HepG2 (cell line): ENCODE measurements around the gene RAD23A. TPM values are rescaled to one million over a fixed set of nuclear protein-coding genes. Genes with fewer than 3 reads are reported as not detected.
A peak's percentile ranks its signal among the peaks of the same experiment; 100 is the strongest.

Experiments used
- ATAC-seq: fragments of 200-7000 bp; cut with Tn5 transposase; 3 replicates; pipeline ENCODE4 v1.9.1; 2020; ENCODE audit warnings: mild to moderate bottlenecking, moderate library complexity
- BruUV-seq: library from RNA; stranded (reverse); fragments of 400-500 nt; replicated peaks from 2 replicates; lab custom pipeline; 2021; lab: Mats Ljungman, UMichigan
- CTCF ChIA-PET: fragments of 300-600 bp; formaldehyde crosslinking; extraction: SDS; loops from one replicate; lab custom pipeline; 2021; ENCODE audit warnings: low total read pairs, inconsistent platforms, low intra/inter-chr PET ratio; lab: Yijun Ruan, JAX
- POLR2A ChIA-PET: fragments of 350-600 bp; sonication (Branson Sonifier 250); formaldehyde crosslinking; loops from one replicate; lab custom pipeline; 2020; ENCODE audit warnings: antibody characterized with exemption, inconsistent platforms; lab: Yijun Ruan, JAX
- DNase-seq: peaks from one replicate; pipeline ENCODE4 v3.0.0-alpha.2; 2015; ENCODE audit warnings: low spot score
- FAIRE-seq: peaks from 3 replicates; lab custom pipeline; 2011; peaks lifted over from hg19 to GRCh38; lab: Jason Lieb, UNC
- H2AFZ ChIP-seq: one replicate; pipeline ENCODE4 v1.6.1; 2011; ENCODE audit warnings: low read length, inconsistent platforms
- H3K27ac ChIP-seq: fragments of 300-600 bp; 3 replicates; pipeline ENCODE4 v1.8.0; 2011; ENCODE audit warnings: mixed run types, mild to moderate bottlenecking, mixed read lengths, low read length, inconsistent platforms; ENCODE audit not compliant: insufficient read depth; ENCODE audit errors: extremely low read length
- H3K27me3 ChIP-seq, 2 experiments: fragments of 200-600 bp in 1 of 2; 2 replicates in 1 of 2; 3 replicates in 1 of 2; pipeline versions ENCODE4 v1.6.0 to v1.8.0; 2011; ENCODE audit warnings: low read length in 2 of 2, mild to moderate bottlenecking in 2 of 2, moderate library complexity in 2 of 2, inconsistent platforms in 1 of 2; ENCODE audit not compliant: insufficient read depth in 2 of 2, control insufficient read depth in 1 of 2
- H3K36me3 ChIP-seq, 2 experiments: fragments of 200-600 bp in 1 of 2; replicated peaks in 1 of 2; 2 replicates in 1 of 2; 3 replicates in 1 of 2; pipeline versions ENCODE4 v1.5.1 to v1.8.0; 2011; ENCODE audit warnings: low read length in 2 of 2, inconsistent platforms in 1 of 2; ENCODE audit not compliant: insufficient read depth in 2 of 2, control insufficient read depth in 1 of 2
- H3K4me1 ChIP-seq: 2 replicates; pipeline ENCODE4 v1.5.1; 2012; ENCODE audit warnings: low read length, inconsistent platforms; ENCODE audit not compliant: insufficient read depth
- H3K4me2 ChIP-seq: 2 replicates; pipeline ENCODE4 v1.6.0; 2011; ENCODE audit warnings: low read depth, low read length, inconsistent platforms
- H3K4me3 ChIP-seq, 3 experiments: fragments of 200-600 bp in 1 of 3; sonication (generic), shearing (Covaris generic) in 1 of 3; replicated peaks in 1 of 3; 2 replicates each; pipeline ENCODE4 v1.5.1; 2011 to 2016; ENCODE audit warnings: low read length in 3 of 3, inconsistent platforms in 2 of 3, low read depth in 2 of 3, mild to moderate bottlenecking in 2 of 3, control low read depth in 1 of 3, mixed read lengths in 1 of 3; ENCODE audit not compliant: insufficient read depth in 1 of 3
- H3K79me2 ChIP-seq: one replicate; pipeline ENCODE4 v1.6.1; 2011; ENCODE audit warnings: low read length, inconsistent platforms; ENCODE audit not compliant: insufficient read depth
- H3K9ac ChIP-seq: 2 replicates; pipeline ENCODE4 v1.6.0; 2011; ENCODE audit warnings: mild to moderate bottlenecking, low read depth, low read length, inconsistent platforms; ENCODE audit not compliant: insufficient read depth
- H3K9me3 ChIP-seq: 2 replicates; pipeline ENCODE4 v1.5.1; 2012; ENCODE audit warnings: mild to moderate bottlenecking, low read length
- H4K20me1 ChIP-seq: 2 replicates; pipeline ENCODE4 v1.6.0; 2011; ENCODE audit warnings: inconsistent platforms, mild to moderate bottlenecking, low read length, moderate library complexity; ENCODE audit not compliant: insufficient read depth
- HOXD1 ChIP-seq: sonication (generic); formaldehyde crosslinking; IDR thresholded peaks from 2 replicates; pipeline ENCODE4 v1.5.0; 2020; ENCODE audit warnings: missing genetic modification reagents
- KLF12 ChIP-seq: sonication (generic); formaldehyde crosslinking; IDR thresholded peaks from 2 replicates; pipeline ENCODE4 v1.4.0; 2020; ENCODE audit warnings: missing genetic modification reagents, borderline replicate concordance
- SALL2 ChIP-seq: sonication (generic); formaldehyde crosslinking; IDR thresholded peaks from 2 replicates; pipeline ENCODE4 v1.8.1; 2023; ENCODE audit warnings: mild to moderate bottlenecking, missing genetic modification reagents, inconsistent platforms
- ZFP62 ChIP-seq: sonication (generic); formaldehyde crosslinking; IDR thresholded peaks from 2 replicates; pipeline ENCODE4 v1.4.0; 2020; ENCODE audit warnings: missing genetic modification reagents
- ZNF788 ChIP-seq: sonication (generic); formaldehyde crosslinking; IDR thresholded peaks from 2 replicates; pipeline ENCODE4 v1.5.0; 2020; ENCODE audit warnings: mild to moderate bottlenecking, missing genetic modification reagents, borderline replicate concordance
- WGBS: methylation state at CpG from one replicate; pipeline ENCODE4 v1.1.6; 2017; ENCODE audit warnings: low lambda C conversion rate; 5-methylcytosine and 5-hydroxymethylcytosine counted together
- in situ Hi-C: cut with HindIII; loops from 2 replicates; pipeline ENCODE4 v1.10.0; 2017; ENCODE audit warnings: low pct_unique_long_range_greater_than_20kb; ENCODE audit not compliant: extremely low pct_ligation_motif_present
- intact Hi-C: fragments of 100-400 bp; cut with micrococcal nuclease; formaldehyde crosslinking; loops from one replicate; pipeline ENCODE4 v1.10.0; 2022; ENCODE audit not compliant: unreplicated experiment
- polyA plus RNA-seq, 8 experiments: library from polyadenylated mRNA; depleted of rRNA in 3 of 8; stranded (reverse) in 7 of 8; unstranded in 1 of 8; fragments of >200 nt; fragmentation: Illumina TruSeq in 4 of 8; extraction: Trizol in 4 of 8; gene quantifications; 2 replicates each; pipeline versions ENCODE4 v1.2.1 to v1.2.3, GENCODE V29; 2011 to 2016; ENCODE audit warnings: low read depth in 4 of 8, missing spikeins in 1 of 8, mixed read lengths in 1 of 8; ENCODE audit not compliant: insufficient read depth in 1 of 8
- total RNA-seq, 5 experiments: library from RNA; depleted of rRNA; stranded (reverse); fragments of >200 nt; fragmentation: Illumina TruSeq; extraction: Trizol; gene quantifications; 2 replicates each; pipeline ENCODE4 v1.2.3, GENCODE V29; 2016; ENCODE audit warnings: low read depth in 1 of 5
- TF ChIP-seq, protein P1 (sequence below): sonication (generic); formaldehyde crosslinking; IDR thresholded peaks from 2 replicates; pipeline ENCODE4 v1.4.0; 2020; ENCODE audit warnings: missing genetic modification reagents, borderline replicate concordance
- TF ChIP-seq, protein P2 (sequence below): sonication (generic); formaldehyde crosslinking; IDR thresholded peaks from 2 replicates; pipeline ENCODE4 v1.4.0; 2020; ENCODE audit warnings: missing genetic modification reagents, borderline replicate concordance

RAD23A gene
- total and polyA plus RNA-seq, 2 of the 13 experiments (the other 11 are each of a cell fraction or from before 2014, with no cell fraction given), result 42.5 to 54.2 TPM

DNA sequence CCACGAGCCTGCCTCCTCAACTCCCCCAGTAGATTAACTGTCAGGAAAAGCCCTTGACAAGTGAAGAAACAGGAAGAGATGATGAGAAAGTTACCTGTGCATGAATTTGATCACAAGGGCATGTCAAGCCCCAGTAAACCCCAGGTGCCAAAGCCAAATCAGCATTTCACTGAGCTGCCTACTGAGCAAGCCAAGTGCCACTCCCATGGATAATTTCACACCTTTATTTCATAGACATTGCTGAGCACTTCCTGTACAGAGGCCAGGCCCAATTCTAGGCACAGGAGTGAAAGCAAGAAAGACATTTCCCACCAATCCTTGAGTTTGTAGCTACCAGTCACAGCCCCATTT, 8.9 kb downstream of the RAD23A start:
- ChIA-PET CTCF (no interaction called here), POLR2A (interaction anchor here (1.3 to 3.9 kb wide), 2 partner anchors 8 to 11 kb away, joined by 4 to 25 read pairs; partner anchors contain the start of gene RAD23A)
- peaks cover 17 to 35% of the 10 kb centered on the region in 2 experiments; a peak in 4 of 5 replicates for H3K36me3 ChIP-seq
- ATAC-seq, result no peak
- H3K4me1 ChIP-seq, result peaks cover 23% of the 10 kb centered on the region
- no peak overlapping the region for H3K4me3 ChIP-seq
- in situ Hi-C loops, result no loop called here
- FAIRE-seq, result no peak
- H3K9me3 ChIP-seq, result no peaks in the 10 kb centered on the region
- H3K9ac ChIP-seq, result no peak overlapping the region
- intact Hi-C loops, result no loop called here
- H3K79me2 ChIP-seq, result peaks cover 24% of the 10 kb centered on the region
- H3K27me3 ChIP-seq, result no peaks in the 10 kb centered on the region
- H2AFZ ChIP-seq, result no peak overlapping the region
- no CpG with 5 or more reads among the region's 1 CpG for WGBS
- H3K27ac ChIP-seq, result no peak overlapping the region
- no peaks in the 10 kb centered on the region for H4K20me1 ChIP-seq
- TF ChIP-seq KLF12 (CRISPR knock-in tag) (no peak), ZNF788 (no peak), HOXD1 (no peak), ZFP62 (no peak), SALL2 (CRISPR knock-in tag) (no peak)
- TF ChIP-seq, protein P1, sequence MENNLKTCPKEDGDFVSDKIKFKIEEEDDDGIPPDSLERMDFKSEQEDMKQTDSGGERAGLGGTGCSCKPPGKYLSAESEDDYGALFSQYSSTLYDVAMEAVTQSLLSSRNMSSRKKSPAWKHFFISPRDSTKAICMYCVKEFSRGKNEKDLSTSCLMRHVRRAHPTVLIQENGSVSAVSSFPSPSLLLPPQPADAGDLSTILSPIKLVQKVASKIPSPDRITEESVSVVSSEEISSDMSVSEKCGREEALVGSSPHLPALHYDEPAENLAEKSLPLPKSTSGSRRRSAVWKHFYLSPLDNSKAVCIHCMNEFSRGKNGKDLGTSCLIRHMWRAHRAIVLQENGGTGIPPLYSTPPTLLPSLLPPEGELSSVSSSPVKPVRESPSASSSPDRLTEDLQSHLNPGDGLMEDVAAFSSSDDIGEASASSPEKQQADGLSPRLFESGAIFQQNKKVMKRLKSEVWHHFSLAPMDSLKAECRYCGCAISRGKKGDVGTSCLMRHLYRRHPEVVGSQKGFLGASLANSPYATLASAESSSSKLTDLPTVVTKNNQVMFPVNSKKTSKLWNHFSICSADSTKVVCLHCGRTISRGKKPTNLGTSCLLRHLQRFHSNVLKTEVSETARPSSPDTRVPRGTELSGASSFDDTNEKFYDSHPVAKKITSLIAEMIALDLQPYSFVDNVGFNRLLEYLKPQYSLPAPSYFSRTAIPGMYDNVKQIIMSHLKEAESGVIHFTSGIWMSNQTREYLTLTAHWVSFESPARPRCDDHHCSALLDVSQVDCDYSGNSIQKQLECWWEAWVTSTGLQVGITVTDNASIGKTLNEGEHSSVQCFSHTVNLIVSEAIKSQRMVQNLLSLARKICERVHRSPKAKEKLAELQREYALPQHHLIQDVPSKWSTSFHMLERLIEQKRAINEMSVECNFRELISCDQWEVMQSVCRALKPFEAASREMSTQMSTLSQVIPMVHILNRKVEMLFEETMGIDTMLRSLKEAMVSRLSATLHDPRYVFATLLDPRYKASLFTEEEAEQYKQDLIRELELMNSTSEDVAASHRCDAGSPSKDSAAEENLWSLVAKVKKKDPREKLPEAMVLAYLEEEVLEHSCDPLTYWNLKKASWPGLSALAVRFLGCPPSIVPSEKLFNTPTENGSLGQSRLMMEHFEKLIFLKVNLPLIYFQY (CRISPR knock-in tag), result no peak
- TF ChIP-seq, protein P2, sequence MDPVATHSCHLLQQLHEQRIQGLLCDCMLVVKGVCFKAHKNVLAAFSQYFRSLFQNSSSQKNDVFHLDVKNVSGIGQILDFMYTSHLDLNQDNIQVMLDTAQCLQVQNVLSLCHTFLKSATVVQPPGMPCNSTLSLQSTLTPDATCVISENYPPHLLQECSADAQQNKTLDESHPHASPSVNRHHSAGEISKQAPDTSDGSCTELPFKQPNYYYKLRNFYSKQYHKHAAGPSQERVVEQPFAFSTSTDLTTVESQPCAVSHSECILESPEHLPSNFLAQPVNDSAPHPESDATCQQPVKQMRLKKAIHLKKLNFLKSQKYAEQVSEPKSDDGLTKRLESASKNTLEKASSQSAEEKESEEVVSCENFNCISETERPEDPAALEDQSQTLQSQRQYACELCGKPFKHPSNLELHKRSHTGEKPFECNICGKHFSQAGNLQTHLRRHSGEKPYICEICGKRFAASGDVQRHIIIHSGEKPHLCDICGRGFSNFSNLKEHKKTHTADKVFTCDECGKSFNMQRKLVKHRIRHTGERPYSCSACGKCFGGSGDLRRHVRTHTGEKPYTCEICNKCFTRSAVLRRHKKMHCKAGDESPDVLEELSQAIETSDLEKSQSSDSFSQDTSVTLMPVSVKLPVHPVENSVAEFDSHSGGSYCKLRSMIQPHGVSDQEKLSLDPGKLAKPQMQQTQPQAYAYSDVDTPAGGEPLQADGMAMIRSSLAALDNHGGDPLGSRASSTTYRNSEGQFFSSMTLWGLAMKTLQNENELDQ (CRISPR knock-in tag), result no peak
- TF ChIP-seq, all 625 proteins: peak for 0
- DNase-seq, result no peak
- BruUV-seq, result no TSS peak
- H3K4me2 ChIP-seq, result 0 out of 2 replicates have a peak overlapping the region, but pooled peaks have one; percentile 1
